Lower leg skin (tissue), 4 donors: ENCODE measurements around the gene LIX1L. TPM values are rescaled to one million over a fixed set of nuclear protein-coding genes. Genes with fewer than 3 reads are reported as not detected.

Source experiments
- total RNA-seq, 4 donors: library from RNA; depleted of rRNA; stranded (reverse); fragments of >200 nt; gene quantifications; one replicate each; pipeline ENCODE4 v1.1.0, GENCODE V29; 2016

The LIX1L gene
- total RNA-seq, 4 donors from 2014 or later: 4.6 to 14.2 (median 7.7) TPM

Other genes with a start within 250 kb of the LIX1L start
- gene CD160, start 238.5 kb downstream of the LIX1L start, total RNA-seq: under 1 TPM in 2 of 4 donors, not detected in 2; 0.38 to 0.63 TPM
- 10 to 100 TPM in 2 of 4 donors, 1 to 10 TPM in 2; 7.0 to 12.8 (median 9.3) TPM for gene RNF115, start 133.9 kb downstream of the LIX1L start, total RNA-seq
- gene POLR3C, start 133.8 kb downstream of the LIX1L start, total RNA-seq: 10 to 100 TPM; 25.1 to 31.3 (median 27.0) TPM
- 1 to 10 TPM in 3 of 4 donors, under 1 TPM in 1; 0.25 to 5.0 (median 2.5) TPM for gene NUDT17, start 112.4 kb downstream of the LIX1L start, total RNA-seq
- gene PIAS3, start 98.9 kb downstream of the LIX1L start, total RNA-seq: 10 to 100 TPM; 22.8 to 47.7 (median 33.0) TPM
- 10 to 100 TPM; 32.2 to 68.6 (median 48.4) TPM for gene ANKRD35, start 72.2 kb downstream of the LIX1L start, total RNA-seq
- gene ITGA10, start 48.0 kb downstream of the LIX1L start, total RNA-seq: 1 to 10 TPM; 1.8 to 3.6 (median 2.6) TPM
- 10 to 100 TPM; 27.0 to 47.1 (median 30.2) TPM for gene PEX11B, start 39.3 kb downstream of the LIX1L start, total RNA-seq
- 100 to 1,000 TPM; 120 to 176 (median 149) TPM for gene RBM8A, start 30.5 kb downstream of the LIX1L start, total RNA-seq
- gene ANKRD34A, start 6.6 kb upstream of the LIX1L start, total RNA-seq: 1 to 10 TPM in 1 of 4 donors, under 1 TPM in 3; 0.12 to 1.3 (median 0.39) TPM
- 10 to 100 TPM; 10.6 to 15.3 (median 14.2) TPM for gene POLR3GL, start 6.7 kb upstream of the LIX1L start, total RNA-seq
- gene TXNIP, start 38.6 kb upstream of the LIX1L start, total RNA-seq: 1,000 to 10,000 TPM; 2,445 to 6,877 (median 3,895) TPM
- not detected for gene HJV, start 63.7 kb upstream of the LIX1L start, total RNA-seq
- gene NBPF10, start 186.8 kb upstream of the LIX1L start, total RNA-seq: 1 to 10 TPM; 1.5 to 2.4 (median 1.9) TPM